B cell (primary cell): Measurements from ENCODE around the gene MEGF11. TPM values are rescaled to one million over a fixed set of nuclear protein-coding genes. Genes with fewer than 3 reads are reported as not detected.

Experiments used
- ATAC-seq: fragments of 200-7000 bp; cut with Tn5 transposase; one replicate; pipeline ENCODE4 v1.10.0; 2021; ENCODE audit warnings: low read depth, mild to moderate bottlenecking, moderate number of reproducible peaks, moderate library complexity
- CTCF ChIA-PET: fragments of 350-600 bp; sonication (Branson Sonifier 250); formaldehyde crosslinking; loops from one replicate; lab custom pipeline; 2021; ENCODE audit warnings: antibody characterized with exemption, inconsistent platforms; lab: Charles Lee
- POLR2A ChIA-PET: fragments of 350-600 bp; sonication (Branson Sonifier 250); formaldehyde crosslinking; loops from one replicate; lab custom pipeline; 2021; ENCODE audit warnings: antibody characterized with exemption; lab: Charles Lee
- DNase-seq: peaks from one replicate; pipeline ENCODE4 v3.0.0; 2013
- H2AFZ ChIP-seq: 2 replicates; pipeline ENCODE4 v1.6.1; 2012; ENCODE audit warnings: mild to moderate bottlenecking, low read depth, low read length; ENCODE audit not compliant: insufficient read depth, poor library complexity, severe bottlenecking
- H3K27ac ChIP-seq, 2 donors: 1 replicate in 1 of 2; 2 replicates in 1 of 2; pipeline ENCODE4 v1.5.1; 2012 to 2013; ENCODE audit warnings: low read length in 2 of 2, mild to moderate bottlenecking in 2 of 2, moderate library complexity in 1 of 2
- H3K27me3 ChIP-seq, 4 experiments: fragments of 200-600 bp in 1 of 4; sonication (generic) in 1 of 4; replicated peaks in 1 of 4; 1 replicate in 2 of 4; 2 replicates in 2 of 4; pipeline versions ENCODE4 v1.6.1 to v1.7.0; 2013 to 2016; ENCODE audit warnings: low read length in 3 of 4, mild to moderate bottlenecking in 2 of 4, mixed read lengths in 1 of 4, moderate library complexity in 1 of 4; ENCODE audit not compliant: insufficient read depth in 4 of 4, control insufficient read depth in 3 of 4; ENCODE audit errors: control extremely low read depth in 1 of 4
- H3K36me3 ChIP-seq, 2 experiments: replicated peaks in 1 of 2; 1 replicate in 1 of 2; 2 replicates in 1 of 2; pipeline versions ENCODE4 v1.6.1 to v1.7.1; 2013; ENCODE audit warnings: low read length in 1 of 2; ENCODE audit not compliant: insufficient read depth in 2 of 2, control insufficient read depth in 1 of 2; ENCODE audit errors: control extremely low read depth in 1 of 2, extremely low read depth in 1 of 2
- H3K4me1 ChIP-seq, 2 donors: fragments of 200-600 bp in 1 of 2; sonication (generic) in 1 of 2; 1 replicate in 1 of 2; 2 replicates in 1 of 2; pipeline versions ENCODE4 v1.5.1 to v1.6.1; 2013 to 2017; ENCODE audit warnings: low read length in 2 of 2; ENCODE audit not compliant: control insufficient read depth in 2 of 2, insufficient read depth in 2 of 2
- H3K4me2 ChIP-seq: replicated peaks from 2 replicates; pipeline ENCODE3; 2012; ENCODE audit warnings: mild to moderate bottlenecking, low read depth, low read length; ENCODE audit not compliant: poor library complexity, severe bottlenecking
- H3K4me3 ChIP-seq, 5 experiments: fragments of 200-600 bp in 1 of 5; sonication (generic) in 1 of 5; 1 replicate in 3 of 5; 2 replicates in 2 of 5; pipeline versions ENCODE4 v1.5.1 to v1.7.0; 2011 to 2016; ENCODE audit warnings: low read length in 4 of 5, mild to moderate bottlenecking in 4 of 5, low read depth in 2 of 5, control low read depth in 1 of 5, moderate library complexity in 1 of 5; ENCODE audit not compliant: insufficient read depth in 1 of 5; ENCODE audit errors: control extremely low read depth in 1 of 5, extremely low read depth in 1 of 5
- H3K79me2 ChIP-seq: fragments of 200-600 bp; sonication (generic); one replicate; pipeline ENCODE4 v1.6.0; 2016; ENCODE audit warnings: low read length; ENCODE audit not compliant: control insufficient read depth, insufficient read depth
- H3K9ac ChIP-seq: fragments of 200-600 bp; sonication (generic); 2 replicates; pipeline ENCODE4 v1.6.1; 2017; ENCODE audit warnings: mild to moderate bottlenecking, low read length, moderate library complexity
- H3K9me3 ChIP-seq, 3 donors: one replicate each; pipeline versions ENCODE4 v1.6.1 to v1.7.1; 2013; ENCODE audit warnings: low read length in 2 of 3; ENCODE audit not compliant: control insufficient read depth in 2 of 3, insufficient read depth in 1 of 3; ENCODE audit errors: control extremely low read depth in 1 of 3
- H4K20me1 ChIP-seq: 2 replicates; pipeline ENCODE4 v1.6.0; 2012; ENCODE audit warnings: mild to moderate bottlenecking, low read length; ENCODE audit not compliant: insufficient read depth, control insufficient read depth, poor library complexity, severe bottlenecking
- H3K27ac Mint-ChIP-seq: one replicate; pipeline ENCODE4 v1.8.0; 2021; ENCODE audit warnings: mixed read lengths
- H3K27me3 Mint-ChIP-seq: one replicate; pipeline ENCODE4 v1.8.0; 2021; ENCODE audit warnings: mixed read lengths
- H3K4me1 Mint-ChIP-seq: one replicate; pipeline ENCODE4 v1.8.0; 2021; ENCODE audit warnings: mixed read lengths
- H3K4me3 Mint-ChIP-seq: one replicate; pipeline ENCODE4 v1.8.0; 2021; ENCODE audit warnings: mixed read lengths
- H3K9me3 Mint-ChIP-seq: one replicate; pipeline ENCODE4 v1.8.0; 2022; ENCODE audit warnings: mixed read lengths; ENCODE audit not compliant: insufficient read depth
- EZH2 ChIP-seq: IDR thresholded peaks from 2 replicates; pipeline ENCODE4 v1.6.1; 2012; ENCODE audit warnings: borderline replicate concordance, low read depth, mild to moderate bottlenecking, moderate library complexity, low read length; ENCODE audit not compliant: insufficient read depth, poor library complexity, severe bottlenecking
- WGBS: methylation state at CpG from one replicate; pipeline ENCODE4 v1.1.5; 2013; ENCODE audit warnings: missing lambda C conversion rate; ENCODE audit not compliant: insufficient coverage; 5-methylcytosine and 5-hydroxymethylcytosine counted together
- intact Hi-C: fragments of 100-400 bp; cut with micrococcal nuclease; formaldehyde crosslinking; loops from one replicate; pipeline ENCODE4 v1.10.0; 2022
- polyA plus RNA-seq: library from polyadenylated mRNA; depleted of rRNA; stranded (reverse); fragments of >200 nt; gene quantifications from 2 replicates; pipeline ENCODE4 v1.2.3, GENCODE V29; 2012
- total RNA-seq, 2 donors: library from RNA; stranded (reverse); fragments of 120-200 nt in 1 of 2; gene quantifications; 1 replicate in 1 of 2; 2 replicates in 1 of 2; pipeline versions ENCODE4 v1.2.3 to v1.2.4, GENCODE V29; 2013 to 2022
- TF ChIP-seq, protein P1 (sequence below): fragments of 200-600 bp; IDR thresholded peaks from one replicate; pipeline ENCODE4 v1.8.0; 2022; ENCODE audit warnings: antibody characterized with exemption, mild to moderate bottlenecking

Gene MEGF11
- total and polyA plus RNA-seq, 2 donors (not counting 1 experiment from before 2014, with no cell fraction given): 0.04 to 0.34 TPM

DNA sequence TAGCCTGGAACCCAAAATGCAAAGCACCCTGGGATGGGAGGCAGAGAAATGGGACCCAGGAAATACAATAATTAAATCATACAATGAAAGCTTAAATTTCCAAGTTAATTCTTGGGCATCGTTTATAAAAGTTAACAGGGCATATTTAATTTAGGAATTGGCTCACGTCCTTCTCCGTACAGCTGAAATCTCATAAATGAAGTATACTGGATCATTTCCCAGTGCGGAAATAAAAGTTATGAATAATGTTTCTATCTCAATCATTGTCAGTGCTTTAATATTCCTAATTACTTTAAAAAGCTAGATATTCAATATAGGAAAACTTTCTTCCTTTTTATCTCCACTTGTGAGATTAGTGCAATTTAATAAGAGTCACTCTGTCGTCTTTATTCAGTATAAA, 164.0 kb downstream of the MEGF11 start:
- H3K9me3 Mint-ChIP-seq: peaks cover under 1% of the 10 kb centered on the region

DNA sequence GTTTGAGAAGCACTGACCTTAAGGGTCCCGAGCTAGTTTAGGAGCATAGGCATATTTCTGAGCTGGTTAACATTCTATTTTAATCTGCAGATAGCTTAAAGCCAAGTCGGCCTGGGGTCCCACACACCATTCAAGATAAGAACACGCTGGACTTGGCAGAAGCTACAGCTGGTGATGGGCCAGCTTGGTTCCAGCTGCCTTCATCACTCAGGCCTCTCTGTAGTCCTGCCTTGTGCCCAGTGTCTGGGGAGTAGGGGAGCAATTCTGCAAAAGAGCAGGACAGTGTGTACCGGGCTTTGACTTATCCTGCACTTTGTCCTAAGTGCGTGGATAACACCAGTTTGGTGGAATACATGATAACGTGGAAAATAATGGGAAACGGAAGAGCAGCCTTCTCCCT, 164.5 kb downstream of the MEGF11 start:
- Mint-ChIP-seq H3K27me3 (peaks cover 11% of the 10 kb centered on the region), H3K9me3 (peaks cover 4% of the 10 kb centered on the region), H3K27ac (no peak overlapping the region), H3K4me3 (no peak overlapping the region), H3K4me1 (no peaks in the 10 kb centered on the region)
- no peaks in the 10 kb centered on the region for H3K4me1 ChIP-seq
- no peaks in the 10 kb centered on the region for H3K79me2 ChIP-seq
- H3K27me3 ChIP-seq: no peaks in the 10 kb centered on the region
- no peak overlapping the region for H3K4me2 ChIP-seq
- no peak overlapping the region for H3K9ac ChIP-seq
- POLR2A ChIA-PET: no interaction called here
- intact Hi-C loops: no loop called here
- ATAC-seq: no peak
- no peaks in the 10 kb centered on the region for H4K20me1 ChIP-seq
- no peak overlapping the region for H3K27ac ChIP-seq
- 88% methylated on average over 2 of the region's 7 CpGs for WGBS
- H3K9me3 ChIP-seq: peaks cover 0 to 11% (median 0%) of the 10 kb centered on the region in 3 donors
- no peak for TF ChIP-seq EZH2
- TF ChIP-seq, protein P1, sequence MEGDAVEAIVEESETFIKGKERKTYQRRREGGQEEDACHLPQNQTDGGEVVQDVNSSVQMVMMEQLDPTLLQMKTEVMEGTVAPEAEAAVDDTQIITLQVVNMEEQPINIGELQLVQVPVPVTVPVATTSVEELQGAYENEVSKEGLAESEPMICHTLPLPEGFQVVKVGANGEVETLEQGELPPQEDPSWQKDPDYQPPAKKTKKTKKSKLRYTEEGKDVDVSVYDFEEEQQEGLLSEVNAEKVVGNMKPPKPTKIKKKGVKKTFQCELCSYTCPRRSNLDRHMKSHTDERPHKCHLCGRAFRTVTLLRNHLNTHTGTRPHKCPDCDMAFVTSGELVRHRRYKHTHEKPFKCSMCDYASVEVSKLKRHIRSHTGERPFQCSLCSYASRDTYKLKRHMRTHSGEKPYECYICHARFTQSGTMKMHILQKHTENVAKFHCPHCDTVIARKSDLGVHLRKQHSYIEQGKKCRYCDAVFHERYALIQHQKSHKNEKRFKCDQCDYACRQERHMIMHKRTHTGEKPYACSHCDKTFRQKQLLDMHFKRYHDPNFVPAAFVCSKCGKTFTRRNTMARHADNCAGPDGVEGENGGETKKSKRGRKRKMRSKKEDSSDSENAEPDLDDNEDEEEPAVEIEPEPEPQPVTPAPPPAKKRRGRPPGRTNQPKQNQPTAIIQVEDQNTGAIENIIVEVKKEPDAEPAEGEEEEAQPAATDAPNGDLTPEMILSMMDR: no peak
- CTCF ChIA-PET: no interaction called here
- no peak overlapping the region for H3K4me3 ChIP-seq
- H2AFZ ChIP-seq: no peak overlapping the region
- no peaks in the 10 kb centered on the region for H3K36me3 ChIP-seq
- no peak for DNase-seq

More for the DNA sequence above, 164.0 kb downstream of the MEGF11 start:
- Histone ChIP-seq H3K4me1 (no peaks in the 10 kb centered on the region), H3K27ac (no peak overlapping the region), H3K4me2 (no peak overlapping the region), H3K9me3 (peaks cover 0 to 7% (median 0%) of the 10 kb centered on the region in 3 donors), H3K79me2 (no peaks in the 10 kb centered on the region), H2AFZ (no peak overlapping the region), H3K27me3 (no peaks in the 10 kb centered on the region), H4K20me1 (no peaks in the 10 kb centered on the region), H3K9ac (no peak overlapping the region), H3K4me3 (no peak overlapping the region), H3K36me3 (no peaks in the 10 kb centered on the region)
- Mint-ChIP-seq H3K27me3 (peaks cover 8% of the 10 kb centered on the region), H3K4me3 (no peak overlapping the region), H3K27ac (no peak overlapping the region), H3K4me1 (no peaks in the 10 kb centered on the region)
- ChIA-PET POLR2A (no interaction called here), CTCF (no interaction called here)
- no peak for DNase-seq
- no CpG with 5 or more reads among the region's 5 CpGs for WGBS
- intact Hi-C loops: no loop called here
- ATAC-seq: no peak
- TF ChIP-seq, protein P1: no peak
- TF ChIP-seq EZH2: no peak
